ENCODE results near the gene POLR2H.

GRCh38 chr3:184320104-184320445 lies 41.4 kb upstream of the POLR2H start:
- no peak for TF ChIP-seq CTCF (IDR thresholded peaks at IDR 0.05)
- no peak for TF ChIP-seq POLR2A (IDR thresholded peaks at IDR 0.05)

Data from ovary (tissue), 3 donors.